ENCODE results near the gene MYO1B. TPM values are rescaled to one million over a fixed set of nuclear protein-coding genes. Genes with fewer than 3 reads are reported as not detected.

Gene MYO1B
- total and polyA plus RNA-seq, 2 of the 8 experiments (the other 6 are each of a cell fraction or from before 2014, with no cell fraction given): 15.5 to 61.2 TPM

DNA sequence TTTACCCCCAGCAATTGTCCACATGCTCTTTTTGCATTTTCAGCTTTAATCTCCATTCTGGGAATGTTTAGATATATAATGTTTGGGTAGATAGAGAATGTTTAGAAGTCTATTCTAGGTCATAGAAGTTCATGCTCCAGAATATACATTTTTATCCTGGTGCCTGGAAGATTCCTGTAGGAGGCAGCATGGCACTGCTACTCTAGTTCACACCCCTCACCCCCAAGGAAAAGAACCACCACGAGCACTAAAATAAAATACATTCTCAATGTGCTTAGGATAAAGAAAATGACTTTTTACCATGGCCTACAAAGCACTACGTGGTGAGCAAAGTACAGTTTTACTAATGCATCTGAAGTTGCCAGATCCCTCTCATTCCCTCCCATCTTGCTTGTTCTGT is 53.8 kb downstream of the MYO1B start:
- no peak overlapping the region for H3K18ac ChIP-seq (ENCODE audit: extremely low read depth, low read length)
- H3K23me2 ChIP-seq (ENCODE audit: low read depth, low read length): no peaks in the 10 kb centered on the region
- no peak overlapping the region for H2BK5ac ChIP-seq (ENCODE audit: low read depth, low read length)
- H3K4ac ChIP-seq (replicated peaks; ENCODE audit: insufficient read length, low read depth, low read length): no peak overlapping the region
- 96% methylated on average over 2 of the region's 2 CpGs; no CpG with 5 or more reads in 1 of the 2 experiments for WGBS, 2 experiments (ENCODE audit: extremely low coverage in 1 of 2, insufficient coverage in 1 of 2, insufficient read length in 1 of 2, insufficient replicate concordance in 2 of 2, low coverage in 1 of 2, low lambda C conversion rate in 2 of 2, missing lambda C conversion rate in 1 of 2)
- peaks cover 0 to 3% (median 0%) of the 10 kb centered on the region in 4 experiments; a peak in 1 of 8 replicates for H3K36me3 ChIP-seq (ENCODE audit: control insufficient read depth in 2 of 4, insufficient read depth in 4 of 4, low read length in 3 of 4)
- H3K14ac ChIP-seq (ENCODE audit: insufficient read length): no peak overlapping the region
- H3K4me3 ChIP-seq (ENCODE audit: extremely low read depth in 1 of 4, insufficient read depth in 2 of 4, low read depth in 3 of 4, low read length in 4 of 4): no peak overlapping the region
- no peak overlapping the region for H3K4me2 ChIP-seq (ENCODE audit: insufficient read depth in 1 of 2, low read depth in 2 of 2, low read length in 2 of 2)
- H3K9me3 ChIP-seq (ENCODE audit: insufficient read depth in 2 of 2, low read depth in 1 of 2, low read length in 1 of 2): no peaks in the 10 kb centered on the region
- H3K79me2 ChIP-seq (ENCODE audit: control insufficient read depth in 1 of 2, insufficient read depth in 2 of 2, low read length in 2 of 2): peaks cover 0 to 51% of the 10 kb centered on the region in 2 experiments; a peak in 2 of 4 replicates
- H2BK15ac ChIP-seq (ENCODE audit: low read length): no peak overlapping the region
- FAIRE-seq: no peak
- H3K56ac ChIP-seq (replicated peaks; ENCODE audit: insufficient read length, low read depth, low read length): no peak overlapping the region
- no peaks in the 10 kb centered on the region for H3K4me1 ChIP-seq (replicated peaks in 1 of 4; ENCODE audit: control insufficient read depth in 3 of 4, insufficient read depth in 4 of 4, low read length in 3 of 4)
- H4K5ac ChIP-seq (ENCODE audit: insufficient read length, low read depth, low read length): no peak overlapping the region
- CTCF ChIA-PET (ENCODE audit: partially characterized antibody): interaction anchor here (0.6 to 1.3 kb wide), 7 partner anchors 10 to 216 kb away, joined by 3 to 8 read pairs (median 4); no protein-coding TSS in a partner anchor
- POLR2A ChIA-PET (ENCODE audit: partially characterized antibody): no interaction called here
- H3K27me3 ChIP-seq (replicated peaks in 1 of 4; ENCODE audit: control insufficient read depth in 3 of 4, extremely low read depth in 1 of 4, insufficient read depth in 3 of 4, low read length in 3 of 4): no peaks in the 10 kb centered on the region
- H3K79me1 ChIP-seq (ENCODE audit: low read depth, low read length): no peaks in the 10 kb centered on the region; the same call in 1 of the 2 replicates
- no peak overlapping the region for H2AK5ac ChIP-seq (ENCODE audit: low read depth, low read length)
- DNase-seq (ENCODE audit: low read depth in 1 of 2, low spot score in 2 of 2): no peak
- no peak overlapping the region for H3K27ac ChIP-seq (ENCODE audit: low read depth, low read length)
- H4K20me1 ChIP-seq (replicated peaks in 1 of 2; ENCODE audit: control insufficient read depth in 1 of 2, insufficient read depth in 2 of 2, low read length in 2 of 2): peaks cover 1 to 2% of the 10 kb centered on the region in 2 experiments
- H2BK20ac ChIP-seq (ENCODE audit: low read length): no peak overlapping the region
- H4K8ac ChIP-seq (ENCODE audit: extremely low read depth, insufficient read depth, low read length): no peak overlapping the region
- H2BK120ac ChIP-seq (replicated peaks; ENCODE audit: low read depth, low read length): no peak overlapping the region
- H3K23ac ChIP-seq (ENCODE audit: insufficient read length): no peak overlapping the region
- H4K91ac ChIP-seq (replicated peaks; ENCODE audit: insufficient read length, low read length): no peak overlapping the region
- H2BK12ac ChIP-seq (ENCODE audit: low read depth, low read length): no peak overlapping the region
- no peak overlapping the region for H2AFZ ChIP-seq (ENCODE audit: low read length)
- H3K9ac ChIP-seq (replicated peaks in 1 of 4; ENCODE audit: extremely low read depth in 1 of 4, low read depth in 3 of 4, low read length in 3 of 4): no peak overlapping the region
- TF ChIP-seq FOSL1 (IDR thresholded peaks at IDR 0.05; ENCODE audit: insufficient read depth, low read depth, low read length): no peak
- TF ChIP-seq, protein P1, sequence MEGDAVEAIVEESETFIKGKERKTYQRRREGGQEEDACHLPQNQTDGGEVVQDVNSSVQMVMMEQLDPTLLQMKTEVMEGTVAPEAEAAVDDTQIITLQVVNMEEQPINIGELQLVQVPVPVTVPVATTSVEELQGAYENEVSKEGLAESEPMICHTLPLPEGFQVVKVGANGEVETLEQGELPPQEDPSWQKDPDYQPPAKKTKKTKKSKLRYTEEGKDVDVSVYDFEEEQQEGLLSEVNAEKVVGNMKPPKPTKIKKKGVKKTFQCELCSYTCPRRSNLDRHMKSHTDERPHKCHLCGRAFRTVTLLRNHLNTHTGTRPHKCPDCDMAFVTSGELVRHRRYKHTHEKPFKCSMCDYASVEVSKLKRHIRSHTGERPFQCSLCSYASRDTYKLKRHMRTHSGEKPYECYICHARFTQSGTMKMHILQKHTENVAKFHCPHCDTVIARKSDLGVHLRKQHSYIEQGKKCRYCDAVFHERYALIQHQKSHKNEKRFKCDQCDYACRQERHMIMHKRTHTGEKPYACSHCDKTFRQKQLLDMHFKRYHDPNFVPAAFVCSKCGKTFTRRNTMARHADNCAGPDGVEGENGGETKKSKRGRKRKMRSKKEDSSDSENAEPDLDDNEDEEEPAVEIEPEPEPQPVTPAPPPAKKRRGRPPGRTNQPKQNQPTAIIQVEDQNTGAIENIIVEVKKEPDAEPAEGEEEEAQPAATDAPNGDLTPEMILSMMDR (IDR thresholded peaks at IDR 0.05; ENCODE audit: control extremely low read depth in 1 of 3, insufficient read depth in 1 of 3, low read depth in 1 of 3, low read length in 3 of 3): peak in 2 of 3 experiments; percentile 15 to 21; a peak in 2 of 4 replicates

Measured in H1 (cell line).